Measurements from ENCODE around the gene CCNB1IP1. TPM values are rescaled to one million over a fixed set of nuclear protein-coding genes. Genes with fewer than 3 reads are reported as not detected.

CCNB1IP1 gene
- total RNA-seq, 1 donor from 2014 or later: 27.9 TPM

Other genes with a start within 250 kb of the CCNB1IP1 start
- not detected for gene OR4K17, start 222.5 kb downstream of the CCNB1IP1 start, total RNA-seq
- gene OR4N5, start 194.5 kb downstream of the CCNB1IP1 start, total RNA-seq: not detected
- not detected for gene OR11G2, start 142.4 kb downstream of the CCNB1IP1 start, total RNA-seq
- gene OR11H6, start 109.6 kb downstream of the CCNB1IP1 start, total RNA-seq: not detected
- not detected for gene OR11H7, start 104.3 kb downstream of the CCNB1IP1 start, total RNA-seq
- not detected for gene OR11H4, start 94.0 kb downstream of the CCNB1IP1 start, total RNA-seq
- 10.5 TPM for gene TTC5, start 27.3 kb downstream of the CCNB1IP1 start, total RNA-seq
- gene PARP2, start 10.4 kb upstream of the CCNB1IP1 start, total RNA-seq: 14.1 TPM
- gene TEP1, start 80.2 kb upstream of the CCNB1IP1 start, total RNA-seq: 17.2 TPM
- 0.04 TPM for gene KLHL33, start 102.9 kb upstream of the CCNB1IP1 start, total RNA-seq
- 16.2 TPM for gene OSGEP, start 121.5 kb upstream of the CCNB1IP1 start, total RNA-seq
- gene APEX1, start 121.9 kb upstream of the CCNB1IP1 start, total RNA-seq: 119 TPM
- 22.8 TPM for gene PIP4P1, start 128.2 kb upstream of the CCNB1IP1 start, total RNA-seq
- gene PNP, start 136.1 kb upstream of the CCNB1IP1 start, total RNA-seq: 76.4 TPM
- gene RNASE10, start 172.3 kb upstream of the CCNB1IP1 start, total RNA-seq: 0.52 TPM
- not detected for gene RNASE9, start 227.8 kb upstream of the CCNB1IP1 start, total RNA-seq

Data from esophagus mucosa (tissue), 1 donor.